ENCODE results near the gene PTK6. TPM values are rescaled to one million over a fixed set of nuclear protein-coding genes. Genes with fewer than 3 reads are reported as not detected.

PTK6 gene
- total and polyA plus RNA-seq, 2 donors (not counting 1 experiment from before 2014, with no cell fraction given): 0.17 TPM; not detected in 1

DNA sequence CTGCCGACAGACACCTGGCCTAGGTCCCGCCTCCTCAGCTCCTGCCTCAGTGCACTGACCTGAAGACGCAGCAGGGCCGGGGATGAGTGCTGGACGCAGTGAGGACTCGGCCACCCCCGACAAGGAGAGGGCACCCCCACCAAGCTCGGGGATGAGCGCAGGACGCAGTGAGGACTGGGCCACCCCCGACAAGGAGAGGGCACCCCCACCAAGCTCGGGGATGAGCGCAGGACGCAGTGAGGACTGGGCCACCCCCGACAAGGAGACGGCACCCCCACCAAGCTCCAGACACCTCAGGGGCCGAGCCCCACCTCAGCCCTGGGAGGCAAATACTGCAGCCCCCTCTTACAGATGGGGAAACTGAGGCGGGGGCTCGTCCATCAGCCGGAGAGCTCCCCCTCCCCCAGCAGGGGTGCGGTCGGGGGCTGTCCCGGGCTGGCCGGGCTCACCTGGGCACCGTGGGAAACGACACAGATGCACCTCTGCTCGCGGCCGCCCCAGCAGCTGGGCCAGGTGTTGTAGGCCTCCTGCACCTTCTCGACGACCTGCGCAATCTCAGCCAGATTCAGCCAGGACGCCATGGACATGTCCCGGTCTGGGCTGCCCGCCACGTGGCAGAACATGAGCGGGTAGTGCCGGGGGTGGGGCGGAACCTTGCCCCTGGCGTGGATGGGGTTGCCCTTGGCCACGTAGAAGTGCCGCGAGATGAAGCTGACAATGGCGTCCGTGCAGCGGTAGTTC, 29.4 kb upstream of the PTK6 start:
- no peak overlapping the region for H2AFZ ChIP-seq (ENCODE audit: low read length)
- peaks cover 17% of the 10 kb centered on the region for H3K36me3 ChIP-seq (ENCODE audit: control insufficient read depth, insufficient read depth, low read length)
- no peak for TF ChIP-seq EZH2 (IDR thresholded peaks at IDR 0.05; ENCODE audit: low read length, missing control alignments)
- TF ChIP-seq, protein P1, sequence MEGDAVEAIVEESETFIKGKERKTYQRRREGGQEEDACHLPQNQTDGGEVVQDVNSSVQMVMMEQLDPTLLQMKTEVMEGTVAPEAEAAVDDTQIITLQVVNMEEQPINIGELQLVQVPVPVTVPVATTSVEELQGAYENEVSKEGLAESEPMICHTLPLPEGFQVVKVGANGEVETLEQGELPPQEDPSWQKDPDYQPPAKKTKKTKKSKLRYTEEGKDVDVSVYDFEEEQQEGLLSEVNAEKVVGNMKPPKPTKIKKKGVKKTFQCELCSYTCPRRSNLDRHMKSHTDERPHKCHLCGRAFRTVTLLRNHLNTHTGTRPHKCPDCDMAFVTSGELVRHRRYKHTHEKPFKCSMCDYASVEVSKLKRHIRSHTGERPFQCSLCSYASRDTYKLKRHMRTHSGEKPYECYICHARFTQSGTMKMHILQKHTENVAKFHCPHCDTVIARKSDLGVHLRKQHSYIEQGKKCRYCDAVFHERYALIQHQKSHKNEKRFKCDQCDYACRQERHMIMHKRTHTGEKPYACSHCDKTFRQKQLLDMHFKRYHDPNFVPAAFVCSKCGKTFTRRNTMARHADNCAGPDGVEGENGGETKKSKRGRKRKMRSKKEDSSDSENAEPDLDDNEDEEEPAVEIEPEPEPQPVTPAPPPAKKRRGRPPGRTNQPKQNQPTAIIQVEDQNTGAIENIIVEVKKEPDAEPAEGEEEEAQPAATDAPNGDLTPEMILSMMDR (conservative IDR thresholded peaks at IDR 0.05 in 1 of 2, IDR thresholded peaks at IDR 0.05 in 1 of 2; ENCODE audit: low read depth in 1 of 2, low read length in 2 of 2): no peak
- no peak overlapping the region for H3K4me2 ChIP-seq (ENCODE audit: extremely low read depth, insufficient read depth, low read length)
- H3K27me3 ChIP-seq (ENCODE audit: control insufficient read depth, insufficient read depth, low read length): no peaks in the 10 kb centered on the region
- no peaks in the 10 kb centered on the region for H4K20me1 ChIP-seq (ENCODE audit: control insufficient read depth, extremely low read depth, insufficient read depth, low read length)
- H3K9me3 ChIP-seq (ENCODE audit: control insufficient read depth, insufficient read depth, low read depth, low read length): no peaks in the 10 kb centered on the region
- no peaks in the 10 kb centered on the region for H3K4me1 ChIP-seq (ENCODE audit: control insufficient read depth, extremely low read depth, insufficient read depth, low read length)
- H3K4me3 ChIP-seq (replicated peaks in 1 of 4; ENCODE audit: control extremely low read depth in 1 of 4, insufficient read depth in 1 of 4, low read depth in 3 of 4, low read length in 4 of 4): no peak overlapping the region
- no peaks in the 10 kb centered on the region for H3K79me2 ChIP-seq (ENCODE audit: control insufficient read depth, insufficient read depth, low read length)
- H3K9ac ChIP-seq (ENCODE audit: insufficient read depth, low read length): no peak overlapping the region
- no peak for DNase-seq (ENCODE audit: low read depth in 2 of 2)
- no peak overlapping the region for H3K27ac ChIP-seq (ENCODE audit: insufficient read depth, low read length)

DNA sequence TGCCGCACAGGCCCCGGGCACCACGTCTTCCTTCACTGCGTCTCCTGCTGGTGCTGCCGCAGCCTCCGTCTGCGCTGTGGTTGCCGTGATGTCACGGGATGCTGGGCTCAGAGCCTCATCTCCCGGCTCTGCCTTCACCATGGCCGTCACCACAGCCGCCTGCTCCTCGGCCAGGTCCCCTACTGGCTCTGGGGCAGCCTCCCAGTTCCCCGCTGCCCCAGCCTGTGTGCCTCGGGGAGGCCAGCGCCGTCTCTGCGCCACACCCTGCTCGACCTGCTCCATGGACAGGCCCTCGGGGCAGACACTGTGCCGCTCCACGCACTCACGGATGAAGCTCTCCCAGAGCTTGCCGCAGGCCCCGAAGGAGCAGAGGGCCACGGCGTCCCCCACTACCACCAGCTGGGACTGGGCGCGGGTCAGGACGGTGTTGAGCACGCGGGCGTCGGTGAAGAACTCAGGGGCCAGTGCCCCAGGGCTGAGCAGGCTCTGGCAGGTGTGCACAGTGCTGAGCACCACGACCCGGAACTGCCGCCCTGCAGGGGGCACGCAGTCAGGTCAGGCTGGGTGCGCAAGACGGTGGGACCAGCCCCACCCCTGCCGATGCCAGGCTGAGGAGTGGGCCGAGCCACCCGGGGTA, 28.6 kb upstream of the PTK6 start:
- Histone ChIP-seq H3K9me3 (ENCODE audit: control insufficient read depth, insufficient read depth, low read depth, low read length) (no peaks in the 10 kb centered on the region), H3K4me3 (replicated peaks in 1 of 4; ENCODE audit: control extremely low read depth in 1 of 4, insufficient read depth in 1 of 4, low read depth in 3 of 4, low read length in 4 of 4) (no peak overlapping the region), H2AFZ (ENCODE audit: low read length) (no peak overlapping the region), H3K4me1 (ENCODE audit: control insufficient read depth, extremely low read depth, insufficient read depth, low read length) (no peaks in the 10 kb centered on the region), H4K20me1 (ENCODE audit: control insufficient read depth, extremely low read depth, insufficient read depth, low read length) (no peaks in the 10 kb centered on the region), H3K36me3 (ENCODE audit: control insufficient read depth, insufficient read depth, low read length) (peaks cover 17% of the 10 kb centered on the region), H3K79me2 (ENCODE audit: control insufficient read depth, insufficient read depth, low read length) (no peaks in the 10 kb centered on the region), H3K27ac (ENCODE audit: insufficient read depth, low read length) (no peak overlapping the region), H3K9ac (ENCODE audit: insufficient read depth, low read length) (no peak overlapping the region), H3K4me2 (ENCODE audit: extremely low read depth, insufficient read depth, low read length) (no peak overlapping the region), H3K27me3 (ENCODE audit: control insufficient read depth, insufficient read depth, low read length) (no peaks in the 10 kb centered on the region)
- TF ChIP-seq EZH2 (IDR thresholded peaks at IDR 0.05; ENCODE audit: low read length, missing control alignments): no peak
- TF ChIP-seq, protein P1 (conservative IDR thresholded peaks at IDR 0.05 in 1 of 2, IDR thresholded peaks at IDR 0.05 in 1 of 2; ENCODE audit: low read depth in 1 of 2, low read length in 2 of 2): no peak
- no peak for DNase-seq (ENCODE audit: low read depth in 2 of 2)

DNA sequence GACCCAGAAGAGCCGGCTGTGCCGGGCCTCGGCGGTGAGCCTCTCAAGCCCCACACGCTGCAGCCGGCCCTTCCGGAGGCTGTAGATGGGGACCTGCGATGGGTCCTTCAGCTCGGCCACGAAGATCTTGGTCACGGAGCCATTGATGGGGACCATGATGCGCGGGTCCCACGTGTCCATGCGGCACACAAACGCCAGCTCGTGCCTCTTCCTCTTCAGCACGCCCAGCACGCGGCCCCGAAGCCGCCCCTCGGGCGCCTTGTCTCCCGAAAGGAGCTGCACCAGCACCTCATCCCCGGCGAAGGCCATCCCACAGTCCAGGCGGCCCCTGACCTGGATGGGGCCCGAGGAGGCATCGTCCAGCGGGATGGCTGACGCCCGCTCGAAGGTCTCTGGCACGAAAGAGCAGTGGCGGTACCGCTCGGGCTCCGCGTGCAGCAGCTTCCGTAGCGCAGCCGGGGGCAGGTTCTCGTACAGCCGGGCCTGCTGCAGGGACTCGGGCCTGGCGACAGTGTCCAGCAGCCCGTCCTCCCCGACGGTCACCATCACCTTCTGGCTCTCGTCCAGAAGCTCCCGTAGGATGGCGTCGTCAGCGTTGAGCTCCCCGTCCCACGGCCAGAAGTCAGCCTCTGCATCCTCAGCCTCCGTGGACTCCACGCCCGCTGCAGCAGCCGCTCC, 28.0 kb upstream of the PTK6 start:
- Histone ChIP-seq H3K4me3 (replicated peaks in 1 of 4; ENCODE audit: control extremely low read depth in 1 of 4, insufficient read depth in 1 of 4, low read depth in 3 of 4, low read length in 4 of 4) (no peak overlapping the region), H3K27ac (ENCODE audit: insufficient read depth, low read length) (no peak overlapping the region), H3K36me3 (ENCODE audit: control insufficient read depth, insufficient read depth, low read length) (peaks cover 21% of the 10 kb centered on the region), H3K9me3 (ENCODE audit: control insufficient read depth, insufficient read depth, low read depth, low read length) (no peaks in the 10 kb centered on the region), H3K27me3 (ENCODE audit: control insufficient read depth, insufficient read depth, low read length) (no peaks in the 10 kb centered on the region), H4K20me1 (ENCODE audit: control insufficient read depth, extremely low read depth, insufficient read depth, low read length) (no peaks in the 10 kb centered on the region), H3K9ac (ENCODE audit: insufficient read depth, low read length) (no peak overlapping the region), H2AFZ (ENCODE audit: low read length) (no peak overlapping the region), H3K79me2 (ENCODE audit: control insufficient read depth, insufficient read depth, low read length) (no peaks in the 10 kb centered on the region), H3K4me2 (ENCODE audit: extremely low read depth, insufficient read depth, low read length) (no peak overlapping the region), H3K4me1 (ENCODE audit: control insufficient read depth, extremely low read depth, insufficient read depth, low read length) (no peaks in the 10 kb centered on the region)
- TF ChIP-seq, protein P1 (conservative IDR thresholded peaks at IDR 0.05 in 1 of 2, IDR thresholded peaks at IDR 0.05 in 1 of 2; ENCODE audit: low read depth in 1 of 2, low read length in 2 of 2): no peak
- no peak for TF ChIP-seq EZH2 (IDR thresholded peaks at IDR 0.05; ENCODE audit: low read length, missing control alignments)
- DNase-seq (ENCODE audit: low read depth in 2 of 2): no peak

Data from fibroblast of lung (primary cell).